HEK293 (cell line): ENCODE results near the gene NCOA7.

ENCODE experiments used
- GFI1B ChIP-seq: fragments of 450-650 bp; formaldehyde crosslinking; IDR thresholded peaks from 2 replicates; pipeline ENCODE4 v1.5.1; 2016; ENCODE audit warnings: missing biosample characterization, missing genetic modification characterization
- GLI4 ChIP-seq: fragments of 450-650 bp; formaldehyde crosslinking; IDR thresholded peaks from 2 replicates; pipeline ENCODE4 v1.5.1; 2016; ENCODE audit warnings: missing biosample characterization, missing genetic modification characterization
- KLF10 ChIP-seq: fragments of 450-650 bp; IDR thresholded peaks from 2 replicates; pipeline ENCODE4 v1.5.1; 2018; ENCODE audit warnings: missing biosample characterization, mild to moderate bottlenecking, missing genetic modification characterization
- KLF7 ChIP-seq: fragments of 450-650 bp; formaldehyde crosslinking; IDR thresholded peaks from 2 replicates; pipeline ENCODE4 v1.5.1; 2016; ENCODE audit warnings: missing biosample characterization, missing genetic modification characterization, borderline replicate concordance
- MEIS1 ChIP-seq: sonication (generic); formaldehyde crosslinking; IDR thresholded peaks from 2 replicates; pipeline ENCODE4 v1.8.1; 2022; ENCODE audit warnings: missing genetic modification reagents, mild to moderate bottlenecking, borderline replicate concordance
- OVOL3 ChIP-seq: fragments of 450-650 bp; formaldehyde crosslinking; IDR thresholded peaks from 2 replicates; pipeline ENCODE4 v1.5.1; 2016; ENCODE audit warnings: missing biosample characterization, missing genetic modification characterization
- PBX3 ChIP-seq: sonication (generic); formaldehyde crosslinking; IDR thresholded peaks from 2 replicates; pipeline ENCODE4 v1.8.1; 2022; ENCODE audit warnings: mild to moderate bottlenecking, moderate library complexity, missing genetic modification reagents
- RBAK ChIP-seq: fragments of 450-650 bp; formaldehyde crosslinking; IDR thresholded peaks from 2 replicates; pipeline ENCODE4 v1.5.1; 2016; ENCODE audit warnings: missing biosample characterization, missing genetic modification characterization
- SP3 ChIP-seq: fragments of 450-650 bp; formaldehyde crosslinking; IDR thresholded peaks from 2 replicates; pipeline ENCODE4 v1.5.1; 2016; ENCODE audit warnings: missing biosample characterization, missing genetic modification characterization
- ZBTB7A ChIP-seq: fragments of 450-650 bp; formaldehyde crosslinking; IDR thresholded peaks from 2 replicates; pipeline ENCODE4 v1.5.1; 2016; ENCODE audit warnings: low read depth, missing biosample characterization, missing genetic modification characterization
- ZNF133 ChIP-seq: fragments of 450-650 bp; formaldehyde crosslinking; IDR thresholded peaks from 2 replicates; pipeline ENCODE4 v1.5.1; 2016; ENCODE audit warnings: missing biosample characterization, missing genetic modification characterization
- ZNF155 ChIP-seq: fragments of 450-650 bp; formaldehyde crosslinking; IDR thresholded peaks from 2 replicates; pipeline ENCODE4 v1.5.1; 2016; ENCODE audit warnings: missing biosample characterization, missing genetic modification characterization
- ZNF184 ChIP-seq: fragments of 450-650 bp; IDR thresholded peaks from 2 replicates; pipeline ENCODE4 v1.5.1; 2018; ENCODE audit warnings: missing biosample characterization, mild to moderate bottlenecking, missing genetic modification characterization
- ZNF214 ChIP-seq: fragments of 450-650 bp; formaldehyde crosslinking; IDR thresholded peaks from 2 replicates; pipeline ENCODE4 v1.5.1; 2017; ENCODE audit warnings: missing biosample characterization, mild to moderate bottlenecking, missing genetic modification characterization, borderline replicate concordance
- ZNF266 ChIP-seq: fragments of 450-650 bp; formaldehyde crosslinking; IDR thresholded peaks from 2 replicates; pipeline ENCODE4 v1.5.1; 2016; ENCODE audit warnings: missing biosample characterization, missing genetic modification characterization, low read depth
- ZNF274 ChIP-seq, 2 experiments: fragments of 200-500 bp in 1 of 2; fragments of 450-650 bp in 1 of 2; sonication (Bioruptor generic) in 1 of 2; formaldehyde crosslinking in 1 of 2; IDR thresholded peaks; 2 replicates each; pipeline versions ENCODE4 v1.5.1 to v1.6.1; 2014 to 2016; ENCODE audit warnings: borderline replicate concordance in 1 of 2, inconsistent platforms in 1 of 2, low read length in 1 of 2, missing biosample characterization in 1 of 2, missing genetic modification characterization in 1 of 2
- ZNF292 ChIP-seq: fragments of 450-650 bp; formaldehyde crosslinking; IDR thresholded peaks from 2 replicates; pipeline ENCODE4 v1.5.1; 2016; ENCODE audit warnings: low read depth, missing biosample characterization, missing genetic modification characterization, borderline replicate concordance
- ZNF350 ChIP-seq: fragments of 450-650 bp; formaldehyde crosslinking; IDR thresholded peaks from 2 replicates; pipeline ENCODE4 v1.5.0; 2017; ENCODE audit warnings: missing biosample characterization, mild to moderate bottlenecking, missing genetic modification characterization
- ZNF48 ChIP-seq: fragments of 450-650 bp; formaldehyde crosslinking; IDR thresholded peaks from 2 replicates; pipeline ENCODE4 v1.5.1; 2016; ENCODE audit warnings: missing biosample characterization, missing genetic modification characterization
- ZNF510 ChIP-seq: fragments of 450-650 bp; formaldehyde crosslinking; IDR thresholded peaks from 2 replicates; pipeline ENCODE4 v1.5.1; 2018; ENCODE audit warnings: mild to moderate bottlenecking, missing genetic modification characterization, missing biosample characterization; ENCODE audit not compliant: insufficient replicate concordance
- ZNF530 ChIP-seq: fragments of 450-650 bp; formaldehyde crosslinking; IDR thresholded peaks from 2 replicates; pipeline ENCODE4 v1.5.1; 2016; ENCODE audit warnings: low read depth, missing biosample characterization, missing genetic modification characterization
- ZNF555 ChIP-seq: fragments of 450-650 bp; formaldehyde crosslinking; conservative IDR thresholded peaks from 2 replicates; pipeline ENCODE4 v1.5.1; 2017; ENCODE audit warnings: missing biosample characterization, mild to moderate bottlenecking, missing genetic modification characterization, inconsistent platforms
- ZNF600 ChIP-seq: fragments of 450-650 bp; formaldehyde crosslinking; IDR thresholded peaks from 2 replicates; pipeline ENCODE4 v1.5.1; 2016; ENCODE audit warnings: missing biosample characterization, missing genetic modification characterization
- ZNF639 ChIP-seq: fragments of 450-650 bp; formaldehyde crosslinking; IDR thresholded peaks from 2 replicates; pipeline ENCODE4 v1.5.1; 2016; ENCODE audit warnings: missing biosample characterization, missing genetic modification characterization
- ZNF670 ChIP-seq: fragments of 450-650 bp; formaldehyde crosslinking; IDR thresholded peaks from 2 replicates; pipeline ENCODE4 v1.5.1; 2016; ENCODE audit warnings: missing biosample characterization, missing genetic modification characterization, low read depth
- ZNF776 ChIP-seq: fragments of 450-650 bp; formaldehyde crosslinking; IDR thresholded peaks from 2 replicates; pipeline ENCODE4 v1.5.0; 2017; ENCODE audit warnings: missing biosample characterization, missing genetic modification characterization, borderline replicate concordance
- ZNF777 ChIP-seq: fragments of 450-650 bp; formaldehyde crosslinking; IDR thresholded peaks from 2 replicates; pipeline ENCODE4 v1.5.1; 2017; ENCODE audit warnings: missing biosample characterization, missing genetic modification characterization, borderline replicate concordance
- ZNF843 ChIP-seq: fragments of 450-650 bp; formaldehyde crosslinking; IDR thresholded peaks from 2 replicates; pipeline ENCODE4 v1.5.1; 2016; ENCODE audit warnings: missing biosample characterization, missing genetic modification characterization
- TF ChIP-seq, protein P1 (sequence below): fragments of 450-650 bp; formaldehyde crosslinking; IDR thresholded peaks from 2 replicates; pipeline ENCODE4 v1.5.1; 2017; ENCODE audit warnings: missing biosample characterization, missing genetic modification characterization
- TF ChIP-seq, protein P2 (sequence below): fragments of 450-650 bp; formaldehyde crosslinking; IDR thresholded peaks from 2 replicates; pipeline ENCODE4 v1.5.1; 2016; ENCODE audit warnings: missing biosample characterization, missing genetic modification characterization

Gene NCOA7

GRCh38 chr6:125790358-125791150 is at the start of gene NCOA7 (continued):
- no peak for TF ChIP-seq ZNF555 (tag by site-specific recombination)
- peak; percentile 20; the same call in 1 of the 2 replicates for TF ChIP-seq KLF10 (tag by site-specific recombination)
- no peak for TF ChIP-seq ZNF600 (tag by site-specific recombination)
- no peak for TF ChIP-seq ZNF274 (IDR thresholded peaks at IDR 0.05; ENCODE audit: low read length)
- no peak for TF ChIP-seq ZNF274 (tag by site-specific recombination; IDR thresholded peaks at IDR 0.05; ENCODE audit: borderline replicate concordance)
- TF ChIP-seq OVOL3 (tag by site-specific recombination): no peak
- peak; percentile 82 for TF ChIP-seq SP3
- no peak for TF ChIP-seq ZNF777
- no peak for TF ChIP-seq RBAK
- no peak for TF ChIP-seq GLI4
- TF ChIP-seq ZNF670: no peak
- no peak for TF ChIP-seq ZNF639 (tag by site-specific recombination)
- no peak for TF ChIP-seq MEIS1 (CRISPR knock-in tag)
- no peak for TF ChIP-seq KLF7 (tag by site-specific recombination)
- no peak for TF ChIP-seq ZNF776 (tag by site-specific recombination)
- TF ChIP-seq ZNF155: no peak
- no peak for TF ChIP-seq ZNF292 (tag by site-specific recombination)
- no peak for TF ChIP-seq ZNF184 (tag by site-specific recombination)
- TF ChIP-seq ZNF350 (tag by site-specific recombination): peak; percentile 40; the same call in 1 of the 2 replicates
- TF ChIP-seq ZNF530: no peak
- TF ChIP-seq, protein P1, sequence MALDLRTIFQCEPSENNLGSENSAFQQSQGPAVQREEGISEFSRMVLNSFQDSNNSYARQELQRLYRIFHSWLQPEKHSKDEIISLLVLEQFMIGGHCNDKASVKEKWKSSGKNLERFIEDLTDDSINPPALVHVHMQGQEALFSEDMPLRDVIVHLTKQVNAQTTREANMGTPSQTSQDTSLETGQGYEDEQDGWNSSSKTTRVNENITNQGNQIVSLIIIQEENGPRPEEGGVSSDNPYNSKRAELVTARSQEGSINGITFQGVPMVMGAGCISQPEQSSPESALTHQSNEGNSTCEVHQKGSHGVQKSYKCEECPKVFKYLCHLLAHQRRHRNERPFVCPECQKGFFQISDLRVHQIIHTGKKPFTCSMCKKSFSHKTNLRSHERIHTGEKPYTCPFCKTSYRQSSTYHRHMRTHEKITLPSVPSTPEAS (tag by site-specific recombination): no peak
- TF ChIP-seq, protein P2, sequence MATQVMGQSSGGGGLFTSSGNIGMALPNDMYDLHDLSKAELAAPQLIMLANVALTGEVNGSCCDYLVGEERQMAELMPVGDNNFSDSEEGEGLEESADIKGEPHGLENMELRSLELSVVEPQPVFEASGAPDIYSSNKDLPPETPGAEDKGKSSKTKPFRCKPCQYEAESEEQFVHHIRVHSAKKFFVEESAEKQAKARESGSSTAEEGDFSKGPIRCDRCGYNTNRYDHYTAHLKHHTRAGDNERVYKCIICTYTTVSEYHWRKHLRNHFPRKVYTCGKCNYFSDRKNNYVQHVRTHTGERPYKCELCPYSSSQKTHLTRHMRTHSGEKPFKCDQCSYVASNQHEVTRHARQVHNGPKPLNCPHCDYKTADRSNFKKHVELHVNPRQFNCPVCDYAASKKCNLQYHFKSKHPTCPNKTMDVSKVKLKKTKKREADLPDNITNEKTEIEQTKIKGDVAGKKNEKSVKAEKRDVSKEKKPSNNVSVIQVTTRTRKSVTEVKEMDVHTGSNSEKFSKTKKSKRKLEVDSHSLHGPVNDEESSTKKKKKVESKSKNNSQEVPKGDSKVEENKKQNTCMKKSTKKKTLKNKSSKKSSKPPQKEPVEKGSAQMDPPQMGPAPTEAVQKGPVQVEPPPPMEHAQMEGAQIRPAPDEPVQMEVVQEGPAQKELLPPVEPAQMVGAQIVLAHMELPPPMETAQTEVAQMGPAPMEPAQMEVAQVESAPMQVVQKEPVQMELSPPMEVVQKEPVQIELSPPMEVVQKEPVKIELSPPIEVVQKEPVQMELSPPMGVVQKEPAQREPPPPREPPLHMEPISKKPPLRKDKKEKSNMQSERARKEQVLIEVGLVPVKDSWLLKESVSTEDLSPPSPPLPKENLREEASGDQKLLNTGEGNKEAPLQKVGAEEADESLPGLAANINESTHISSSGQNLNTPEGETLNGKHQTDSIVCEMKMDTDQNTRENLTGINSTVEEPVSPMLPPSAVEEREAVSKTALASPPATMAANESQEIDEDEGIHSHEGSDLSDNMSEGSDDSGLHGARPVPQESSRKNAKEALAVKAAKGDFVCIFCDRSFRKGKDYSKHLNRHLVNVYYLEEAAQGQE (tag by site-specific recombination): no peak; the same call in 1 of the 2 replicates
- TF ChIP-seq ZNF133 (tag by site-specific recombination): no peak
- no peak; the same call in 1 of the 2 replicates for TF ChIP-seq ZBTB7A
- TF ChIP-seq ZNF510 (tag by site-specific recombination): no peak
- TF ChIP-seq ZNF48 (tag by site-specific recombination): no peak
- no peak for TF ChIP-seq ZNF266 (tag by site-specific recombination)
- peak; percentile 35; the same call in 1 of the 2 replicates for TF ChIP-seq PBX3 (CRISPR knock-in tag)
- TF ChIP-seq GFI1B: no peak
- no peak for TF ChIP-seq ZNF214 (tag by site-specific recombination)
- TF ChIP-seq ZNF843 (tag by site-specific recombination): no peak
